Heart left ventricle (tissue), 16 donors: ENCODE data around the gene C1orf21. TPM values are rescaled to one million over a fixed set of nuclear protein-coding genes. Genes with fewer than 3 reads are reported as not detected.
A peak's percentile ranks its signal among the peaks of the same experiment; 100 is the strongest.

Experiments used
- ATAC-seq, 4 donors: fragments of 200-7000 bp; cut with Tn5 transposase; one replicate each; pipeline ENCODE4 v1.9.1; 2020 to 2022; ENCODE audit warnings: moderate library complexity in 4 of 4, mild to moderate bottlenecking in 3 of 4, moderate number of reproducible peaks in 1 of 4
- DNase-seq, 5 donors: peaks; one replicate each; pipeline ENCODE4 v3.0.0-alpha.2; 2020
- H3K27ac ChIP-seq, 12 donors: fragments of 200-600 bp; sonication (generic) in 4 of 12; one replicate each; pipeline versions ENCODE4 v1.5.0 to v1.8.0; 2016 to 2022; ENCODE audit warnings: mild to moderate bottlenecking in 2 of 12
- H3K27me3 ChIP-seq, 9 donors: fragments of 200-600 bp; sonication (generic) in 2 of 9; one replicate each; pipeline versions ENCODE4 v1.5.1 to v1.8.0; 2016 to 2022; ENCODE audit warnings: mild to moderate bottlenecking in 3 of 9
- H3K36me3 ChIP-seq, 9 donors: fragments of 200-600 bp; sonication (generic) in 2 of 9; one replicate each; pipeline versions ENCODE4 v1.5.0 to v1.8.0; 2018 to 2022; ENCODE audit warnings: mild to moderate bottlenecking in 2 of 9
- H3K4me1 ChIP-seq, 12 donors: fragments of 200-600 bp; sonication (generic) in 4 of 12; one replicate each; pipeline versions ENCODE4 v1.5.0 to v1.8.0; 2016 to 2022; ENCODE audit warnings: mild to moderate bottlenecking in 3 of 12
- H3K4me3 ChIP-seq, 12 donors: fragments of 200-600 bp; sonication (generic) in 4 of 12; one replicate each; pipeline versions ENCODE4 v1.5.0 to v1.8.0; 2017 to 2022; ENCODE audit warnings: mild to moderate bottlenecking in 9 of 12, moderate library complexity in 4 of 12
- H3K9me3 ChIP-seq, 12 donors: fragments of 200-600 bp; sonication (generic) in 4 of 12; one replicate each; pipeline versions ENCODE4 v1.5.0 to v1.8.0; 2016 to 2022; ENCODE audit warnings: mild to moderate bottlenecking in 1 of 12
- POLR2A ChIP-seq, 2 donors: fragments of 450-650 bp; IDR thresholded peaks; one replicate each; pipeline ENCODE4 v1.6.1; 2017; ENCODE audit warnings: antibody characterized with exemption in 2 of 2, mild to moderate bottlenecking in 2 of 2, moderate library complexity in 2 of 2
- WGBS, 4 donors: extraction: QIAGEN DNeasy Blood & Tissue Kit in 2 of 4; methylation state at CpG; one replicate each; pipeline versions ENCODE4 v1.1.5 to v1.1.7; 2013 to 2018; 5-methylcytosine and 5-hydroxymethylcytosine counted together
- intact Hi-C, 10 donors: fragments of 100-400 bp; cut with DNase I; formaldehyde crosslinking; loops; one replicate each; pipeline versions ENCODE4 v1.11.1 to v1.14.2; 2022
- polyA plus RNA-seq, 2 donors: library from polyadenylated mRNA; stranded (reverse); fragments of 200-250 nt; gene quantifications; one replicate each; pipeline ENCODE4 v1.2.3, GENCODE V29; 2013
- total RNA-seq, 9 donors: library from RNA; depleted of rRNA in 2 of 9; stranded (reverse); fragments of >200 nt in 2 of 9; fragmentation: NEBNext Ultra II Directional in 3 of 9; extraction: Animal tissue kit (Norgen Biotek cat#: 25700) in 3 of 9; gene quantifications; one replicate each; pipeline versions ENCODE4 v1.1.0 to v1.2.4, GENCODE V29; 2016 to 2023
- TF ChIP-seq, protein P1 (sequence below), 12 donors: fragments of 200-600 bp; sonication (generic) in 4 of 12; IDR thresholded peaks; one replicate each; pipeline versions ENCODE4 v1.5.0 to v1.8.0; 2018 to 2022; ENCODE audit warnings: antibody characterized with exemption in 12 of 12, mild to moderate bottlenecking in 5 of 12
- donor health status: ischemic (EF 13 %, LVEDD 7.1; RV severe dilation, severe dysfunction).
- donor health status: healthy with polysubstance abuse.
- donor health status: DM: no; HTN: yes; CAD: no.
- donor health status: DM: no; HTN: no; CAD: no.
- donor health status: ischemic (EF 25% LVEDD 6.9; RV normal size, moderate dysfunction).
- donor health status: ischemic (EF 25% LVEDD 5.7; RV mildly dilated, moderate dysfunction).
- donor health status: healthy.
- donor health status: DM: yes; HTN: yes; CAD: no.
- donor health status: ischemic (EF 35%, LVEDD 5.7; RV mildly dilated, moderate dysfunction).
- donor health status: nonischemic (EF 11% LVEDD 7.7; RV severe dilation, severe dysfunction).
- donor health status: DM: yes; HTN: yes; CAD: no.
- donor health status: PGD.
- donor health status: ischemic (EF 29% LVEDD 5.4; RV normal size, mild dysfunction).
- donor health status: nonischemic (EF 23%, LVEDD 6.1; RV moderate dilation, normal function).

C1orf21 gene
- total and polyA plus RNA-seq, 11 donors, result 32.0 to 81.3 (median 68.4) TPM

GRCh38 chr1:184388971-184389370 lies 2.1 kb downstream of the C1orf21 start:
- ATAC-seq (peak; percentile 1 to 39 (median 18)), DNase-seq (peak in 2 of 5 donors; percentile 23 to 27)
- 21 to 27% (median 24%) methylated on average over 5 of the region's 5 CpGs for WGBS, 4 donors
- H3K36me3 ChIP-seq, result no peaks in the 10 kb centered on the region
- H3K4me1 ChIP-seq, result peaks cover 0 to 63% (median 38%) of the 10 kb centered on the region in 12 donors
- H3K27ac ChIP-seq, result peak overlapping the region; percentile 83 to 97 (median 92)
- H3K4me3 ChIP-seq, result peak overlapping the region; percentile 85 to 99 (median 94)
- intact Hi-C loops, result loop anchor here (2.0 to 10.0 kb wide), 11 partner anchors 78 to 314 kb away; no protein-coding TSS in a partner anchor
- H3K9me3 ChIP-seq, result no peaks in the 10 kb centered on the region
- no peaks in the 10 kb centered on the region for H3K27me3 ChIP-seq
- no peak for TF ChIP-seq POLR2A (IDR thresholded peaks at IDR 0.05)
- TF ChIP-seq, protein P1, sequence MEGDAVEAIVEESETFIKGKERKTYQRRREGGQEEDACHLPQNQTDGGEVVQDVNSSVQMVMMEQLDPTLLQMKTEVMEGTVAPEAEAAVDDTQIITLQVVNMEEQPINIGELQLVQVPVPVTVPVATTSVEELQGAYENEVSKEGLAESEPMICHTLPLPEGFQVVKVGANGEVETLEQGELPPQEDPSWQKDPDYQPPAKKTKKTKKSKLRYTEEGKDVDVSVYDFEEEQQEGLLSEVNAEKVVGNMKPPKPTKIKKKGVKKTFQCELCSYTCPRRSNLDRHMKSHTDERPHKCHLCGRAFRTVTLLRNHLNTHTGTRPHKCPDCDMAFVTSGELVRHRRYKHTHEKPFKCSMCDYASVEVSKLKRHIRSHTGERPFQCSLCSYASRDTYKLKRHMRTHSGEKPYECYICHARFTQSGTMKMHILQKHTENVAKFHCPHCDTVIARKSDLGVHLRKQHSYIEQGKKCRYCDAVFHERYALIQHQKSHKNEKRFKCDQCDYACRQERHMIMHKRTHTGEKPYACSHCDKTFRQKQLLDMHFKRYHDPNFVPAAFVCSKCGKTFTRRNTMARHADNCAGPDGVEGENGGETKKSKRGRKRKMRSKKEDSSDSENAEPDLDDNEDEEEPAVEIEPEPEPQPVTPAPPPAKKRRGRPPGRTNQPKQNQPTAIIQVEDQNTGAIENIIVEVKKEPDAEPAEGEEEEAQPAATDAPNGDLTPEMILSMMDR (IDR thresholded peaks at IDR 0.05), result no peak

- intact Hi-C loops, result loop anchor here (2.0 to 10.0 kb wide), 11 partner anchors 78 to 315 kb away; no protein-coding TSS in a partner anchor
- peak overlapping the region in 8 of 12 donors; percentile 83 to 97 (median 92) for H3K27ac ChIP-seq
- ATAC-seq (no peak), DNase-seq (no peak)
- H3K9me3 ChIP-seq, result no peaks in the 10 kb centered on the region
- no peak for TF ChIP-seq POLR2A (IDR thresholded peaks at IDR 0.05)
- TF ChIP-seq, protein P1 (IDR thresholded peaks at IDR 0.05), result no peak
- no peaks in the 10 kb centered on the region for H3K36me3 ChIP-seq
- peaks cover 0 to 68% (median 41%) of the 10 kb centered on the region in 12 donors for H3K4me1 ChIP-seq
- no peaks in the 10 kb centered on the region for H3K27me3 ChIP-seq
- peak overlapping the region in 9 of 12 donors; percentile 85 to 99 (median 94) for H3K4me3 ChIP-seq
- 63 to 76% (median 73%) methylated on average over 2 of the region's 2 CpGs for WGBS, 4 donors
These were observed 2.6 kb downstream of the C1orf21 start for GRCh38 chr1:184389446-184389845.

DNA sequence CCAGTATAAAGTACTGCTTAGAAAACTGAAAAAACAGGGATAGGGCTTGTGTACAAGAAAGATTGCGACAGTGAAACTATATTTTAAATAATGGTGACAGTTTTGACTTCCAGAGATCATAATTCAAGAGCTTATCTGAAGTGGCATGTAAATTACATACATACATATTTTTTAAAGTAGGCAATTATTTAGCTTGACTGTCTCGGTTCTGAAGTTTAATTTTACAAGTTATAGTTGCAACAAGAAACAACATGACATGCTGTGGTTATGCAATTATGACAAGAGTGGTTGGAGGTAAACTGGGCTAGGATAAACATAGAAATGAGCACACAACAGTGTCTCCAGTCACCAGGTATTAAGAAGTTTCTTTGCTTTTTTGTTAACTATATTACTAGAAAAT lies 4.1 kb downstream of the C1orf21 start:
- intact Hi-C loops, result loop anchor here in 2 of 10 donors (5.0 to 10.0 kb wide), 2 partner anchors 54 to 91 kb away; no protein-coding TSS in a partner anchor

DNA sequence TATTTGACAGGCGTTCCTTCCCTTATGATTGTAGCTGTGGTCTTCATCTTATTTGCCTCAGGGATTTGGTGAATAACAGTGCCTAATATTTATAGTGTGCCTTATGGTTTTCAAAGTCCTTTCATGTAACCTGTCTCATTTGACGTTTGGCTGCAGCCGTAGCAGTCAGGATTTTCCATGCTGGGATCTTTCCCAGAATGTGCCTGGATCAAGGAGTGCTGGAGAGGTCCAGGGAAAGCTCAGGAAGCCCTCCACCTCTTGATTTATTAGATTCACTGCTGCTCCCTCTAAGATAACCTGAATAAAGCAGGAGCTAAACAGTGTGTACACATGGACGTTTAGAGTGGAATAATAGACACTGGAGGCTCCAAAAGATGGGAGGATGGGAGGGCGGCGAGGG lies 5.2 kb downstream of the C1orf21 start:
- ATAC-seq (no peak), DNase-seq (no peak)
- Histone ChIP-seq H3K9me3 (no peaks in the 10 kb centered on the region), H3K27me3 (no peaks in the 10 kb centered on the region), H3K4me3 (no peak overlapping the region), H3K36me3 (no peaks in the 10 kb centered on the region), H3K27ac (no peak overlapping the region), H3K4me1 (peaks cover 0 to 78% (median 51%) of the 10 kb centered on the region in 12 donors)
- 72 to 86% (median 84%) methylated on average over 6 of the region's 6 CpGs for whole genome bisulfite sequencing, 4 donors
- intact Hi-C loops, result loop anchor here in 2 of 10 donors (5.0 to 10.0 kb wide), 2 partner anchors 53 to 90 kb away; no protein-coding TSS in a partner anchor
- TF ChIP-seq, protein P1 (IDR thresholded peaks at IDR 0.05), result no peak
- TF ChIP-seq POLR2A (IDR thresholded peaks at IDR 0.05), result no peak

More for the DNA sequence above, 4.1 kb downstream of the C1orf21 start:
- Histone ChIP-seq H3K27me3 (no peaks in the 10 kb centered on the region), H3K4me3 (no peak overlapping the region), H3K4me1 (peaks cover 0 to 77% (median 51%) of the 10 kb centered on the region in 12 donors), H3K27ac (peak overlapping the region in 3 of 12 donors; percentile 11 to 26 (median 23)), H3K36me3 (no peaks in the 10 kb centered on the region), H3K9me3 (no peaks in the 10 kb centered on the region)
- DNase-seq, result no peak
- TF ChIP-seq, protein P1 (IDR thresholded peaks at IDR 0.05), result no peak
- no peak for TF ChIP-seq POLR2A (IDR thresholded peaks at IDR 0.05)
- no peak for ATAC-seq
- WGBS, 4 donors, result 71 to 79% (median 78%) methylated on average over 2 of the region's 2 CpGs
